Esophagus muscularis mucosa (tissue), 4 donors: ENCODE results near the gene SOCS3. TPM values are rescaled to one million over a fixed set of nuclear protein-coding genes. Genes with fewer than 3 reads are reported as not detected.

ENCODE experiments used
- DNase-seq: peaks from one replicate; pipeline ENCODE4 v3.0.0-alpha.2; 2017; ENCODE audit errors: extremely low spot score
- H3K27ac ChIP-seq, 4 donors: fragments of 200-600 bp; sonication (generic); replicated peaks in 1 of 4; 1 replicate in 3 of 4; 2 replicates in 1 of 4; pipeline ENCODE4 v1.5.1; 2016 to 2019; ENCODE audit warnings: mild to moderate bottlenecking in 1 of 4
- H3K27me3 ChIP-seq, 4 donors: fragments of 200-600 bp; sonication (generic); one replicate each; pipeline versions ENCODE4 v1.5.1 to v1.6.0; 2016 to 2019
- H3K36me3 ChIP-seq, 4 donors: fragments of 200-600 bp; sonication (generic); one replicate each; pipeline ENCODE4 v1.5.1; 2016 to 2019
- H3K4me1 ChIP-seq, 4 donors: fragments of 200-600 bp; sonication (generic); one replicate each; pipeline ENCODE4 v1.5.1; 2016 to 2019
- H3K4me3 ChIP-seq, 4 donors: fragments of 200-600 bp; sonication (generic); 1 replicate in 2 of 4; 2 replicates in 2 of 4; pipeline ENCODE4 v1.5.1; 2016 to 2019; ENCODE audit warnings: mild to moderate bottlenecking in 4 of 4, moderate library complexity in 1 of 4
- H3K9me3 ChIP-seq, 4 donors: fragments of 200-600 bp; sonication (generic); 1 replicate in 3 of 4; 2 replicates in 1 of 4; pipeline ENCODE4 v1.5.1; 2016 to 2019
- EP300 ChIP-seq: sonication (generic); formaldehyde crosslinking; IDR thresholded peaks from one replicate; pipeline ENCODE4 v1.6.1; 2017; ENCODE audit warnings: antibody characterized with exemption
- POLR2A ChIP-seq: fragments of 450-650 bp; IDR thresholded peaks from one replicate; pipeline ENCODE4 v1.6.1; 2017; ENCODE audit warnings: antibody characterized with exemption, moderate library complexity, mild to moderate bottlenecking, low read depth
- POLR2AphosphoS5 ChIP-seq, 2 donors: sonication (generic); formaldehyde crosslinking; IDR thresholded peaks; one replicate each; pipeline ENCODE4 v1.6.1; 2017; ENCODE audit warnings: antibody characterized with exemption in 2 of 2
- WGBS: methylation state at CpG from one replicate; pipeline ENCODE4 v1.1.5; 2018; 5-methylcytosine and 5-hydroxymethylcytosine counted together
- intact Hi-C: fragments of 100-400 bp; cut with DNase I; formaldehyde crosslinking; loops from one replicate; pipeline ENCODE4 v1.15.1; 2023
- total RNA-seq, 4 donors: library from RNA; depleted of rRNA; stranded (reverse); fragments of >200 nt; gene quantifications; one replicate each; pipeline versions ENCODE4 v1.1.0 to v1.2.1, GENCODE V29; 2016
- TF ChIP-seq, protein P1 (sequence below), 3 experiments: fragments of 200-600 bp in 2 of 3; fragments of 450-650 bp in 1 of 3; sonication (generic) in 2 of 3; IDR thresholded peaks; one replicate each; pipeline ENCODE4 v1.5.1; 2017 to 2019; ENCODE audit warnings: antibody characterized with exemption in 3 of 3, mild to moderate bottlenecking in 2 of 3, moderate library complexity in 1 of 3

The SOCS3 gene, protein sequence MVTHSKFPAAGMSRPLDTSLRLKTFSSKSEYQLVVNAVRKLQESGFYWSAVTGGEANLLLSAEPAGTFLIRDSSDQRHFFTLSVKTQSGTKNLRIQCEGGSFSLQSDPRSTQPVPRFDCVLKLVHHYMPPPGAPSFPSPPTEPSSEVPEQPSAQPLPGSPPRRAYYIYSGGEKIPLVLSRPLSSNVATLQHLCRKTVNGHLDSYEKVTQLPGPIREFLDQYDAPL
- 1,000 to 10,000 TPM in 1 of 4 donors, 10 to 100 TPM in 3; 12.5 to 1,139 (median 39.3) TPM for total RNA-seq

DNA sequence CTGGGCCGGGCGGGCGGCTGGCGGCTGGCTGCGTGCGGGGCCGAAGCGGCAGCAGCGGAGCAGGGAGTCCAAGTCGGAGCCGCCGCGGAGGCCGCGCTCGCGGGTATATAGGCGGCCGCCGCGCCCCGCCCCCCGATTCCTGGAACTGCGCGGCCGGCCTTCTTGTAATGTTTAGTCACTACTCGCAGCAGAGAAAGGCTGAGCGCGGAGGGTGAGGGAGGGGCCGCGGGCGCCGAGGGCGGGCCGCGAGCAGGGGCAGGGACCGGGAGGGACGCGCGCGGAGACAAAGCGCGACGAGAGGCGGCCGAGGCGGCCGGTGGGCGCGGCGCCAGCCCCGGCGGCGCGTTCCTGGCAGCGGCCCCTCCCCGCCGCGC, at the start of gene SOCS3:
Gene SOCS3, minus strand, starts transcription at position 81 of the 374 bp plus-strand sequence. CDS start 982 bp downstream, outside the sequence.
- 0% methylated on average over 8 of the region's 59 CpGs for WGBS
- Histone ChIP-seq H3K36me3 (peaks cover 0 to 39% (median 22%) of the 10 kb centered on the region in 4 donors), H3K4me3 (peak within 1 kb of the TSS; percentile 92 to 98 (median 95)), H3K9me3 (no peaks in the 10 kb centered on the region), H3K27me3 (no peaks in the 10 kb centered on the region), H3K27ac (peak within 1 kb of the TSS; percentile 95 to 99 (median 98)), H3K4me1 (peaks cover 44 to 61% (median 50%) of the 10 kb centered on the region in 4 donors)
- DNase-seq, result peak; percentile 99
- intact Hi-C loops, result loop anchor here (1.0 to 5.0 kb wide), 2 partner anchors 71 to 188 kb away; no protein-coding TSS in a partner anchor
- TF ChIP-seq POLR2AphosphoS5 (IDR thresholded peaks at IDR 0.05), result peak; percentile 89 to 96
- TF ChIP-seq, protein P1, sequence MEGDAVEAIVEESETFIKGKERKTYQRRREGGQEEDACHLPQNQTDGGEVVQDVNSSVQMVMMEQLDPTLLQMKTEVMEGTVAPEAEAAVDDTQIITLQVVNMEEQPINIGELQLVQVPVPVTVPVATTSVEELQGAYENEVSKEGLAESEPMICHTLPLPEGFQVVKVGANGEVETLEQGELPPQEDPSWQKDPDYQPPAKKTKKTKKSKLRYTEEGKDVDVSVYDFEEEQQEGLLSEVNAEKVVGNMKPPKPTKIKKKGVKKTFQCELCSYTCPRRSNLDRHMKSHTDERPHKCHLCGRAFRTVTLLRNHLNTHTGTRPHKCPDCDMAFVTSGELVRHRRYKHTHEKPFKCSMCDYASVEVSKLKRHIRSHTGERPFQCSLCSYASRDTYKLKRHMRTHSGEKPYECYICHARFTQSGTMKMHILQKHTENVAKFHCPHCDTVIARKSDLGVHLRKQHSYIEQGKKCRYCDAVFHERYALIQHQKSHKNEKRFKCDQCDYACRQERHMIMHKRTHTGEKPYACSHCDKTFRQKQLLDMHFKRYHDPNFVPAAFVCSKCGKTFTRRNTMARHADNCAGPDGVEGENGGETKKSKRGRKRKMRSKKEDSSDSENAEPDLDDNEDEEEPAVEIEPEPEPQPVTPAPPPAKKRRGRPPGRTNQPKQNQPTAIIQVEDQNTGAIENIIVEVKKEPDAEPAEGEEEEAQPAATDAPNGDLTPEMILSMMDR (IDR thresholded peaks at IDR 0.05), result no peak
- peak; percentile 83 for TF ChIP-seq EP300
- TF ChIP-seq POLR2A, result peak; percentile 82

DNA sequence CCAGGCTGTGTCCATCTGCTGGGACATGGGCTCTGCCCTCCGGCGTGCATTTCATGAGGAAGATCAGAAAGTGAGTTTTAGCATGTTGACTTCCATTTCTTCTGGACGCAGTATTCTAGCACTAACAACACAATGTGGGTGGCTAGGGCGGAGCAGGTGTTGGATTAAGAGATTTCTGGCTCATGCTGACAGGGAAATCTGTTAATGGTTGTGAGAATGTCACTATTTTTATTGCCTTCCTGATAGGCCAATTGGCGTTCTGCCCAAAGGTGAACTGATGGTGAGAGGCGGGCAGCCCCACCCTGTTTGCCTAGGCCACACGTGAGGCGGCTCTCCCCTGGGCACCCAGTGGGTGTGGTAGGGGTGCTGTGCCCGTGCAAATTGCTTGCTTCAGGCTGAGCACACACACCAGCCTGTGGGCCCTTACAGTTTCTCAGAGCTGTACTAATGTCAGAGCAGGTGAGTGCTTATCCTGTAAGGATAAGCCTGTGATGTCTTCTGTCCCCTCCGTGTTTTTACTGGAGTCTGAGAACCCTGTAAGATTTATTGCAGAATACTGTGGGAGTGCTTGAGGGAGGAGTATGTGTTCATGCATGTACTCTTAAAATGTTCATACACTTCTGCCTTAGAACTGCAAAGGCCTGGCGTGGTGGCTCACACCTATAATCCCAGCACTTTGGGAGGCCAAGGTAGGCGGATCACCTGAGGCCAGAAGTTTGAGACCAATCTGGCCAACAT, 49.5 kb upstream of the SOCS3 start:
- intact Hi-C loops, result no loop called here
- 73% methylated on average over 12 of the region's 12 CpGs for WGBS
- no peak for DNase-seq
- Histone ChIP-seq H3K36me3 (peaks cover 4 to 61% (median 39%) of the 10 kb centered on the region in 4 donors), H3K27me3 (no peaks in the 10 kb centered on the region), H3K27ac (no peak overlapping the region), H3K9me3 (no peaks in the 10 kb centered on the region), H3K4me3 (no peak overlapping the region), H3K4me1 (peaks cover 35 to 61% (median 48%) of the 10 kb centered on the region in 4 donors)
- no peak for TF ChIP-seq POLR2A
- TF ChIP-seq EP300, result no peak
- TF ChIP-seq POLR2AphosphoS5 (IDR thresholded peaks at IDR 0.05), result no peak
- TF ChIP-seq, protein P1 (IDR thresholded peaks at IDR 0.05), result no peak

DNA sequence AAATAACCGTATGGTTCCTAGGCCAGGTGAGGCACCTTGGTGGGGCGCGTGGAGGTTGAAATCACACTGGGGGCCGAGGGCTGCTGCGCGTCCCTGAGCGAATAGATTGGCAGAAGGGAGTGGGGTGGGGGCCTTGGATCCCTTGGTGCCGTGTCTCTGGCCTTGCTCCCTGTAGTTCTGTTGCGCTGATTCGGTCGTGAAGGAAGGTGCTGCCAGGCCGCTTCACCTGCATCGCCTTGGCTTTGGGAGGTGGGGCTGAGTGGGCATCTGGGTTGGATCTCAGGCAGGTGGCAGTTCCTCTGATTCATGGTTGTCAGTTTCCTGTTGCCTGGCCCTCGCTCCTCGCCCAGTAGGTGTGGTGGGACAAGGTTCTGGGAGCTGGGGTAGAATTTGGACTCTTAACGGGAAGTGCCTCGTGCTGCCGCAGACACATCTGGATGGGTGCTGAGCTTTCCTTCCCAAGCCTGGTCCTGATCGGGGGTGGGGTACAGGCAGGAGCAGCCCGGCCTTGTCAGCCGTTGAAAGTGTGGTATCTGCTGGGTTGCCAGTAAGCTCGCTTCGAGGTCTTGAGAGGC, 48.7 kb upstream of the SOCS3 start:
- no peak for DNase-seq
- H3K27me3 ChIP-seq, result no peaks in the 10 kb centered on the region
- 83% methylated on average over 18 of the region's 23 CpGs for whole genome bisulfite sequencing
- H3K36me3 ChIP-seq, result peaks cover 10 to 63% (median 46%) of the 10 kb centered on the region in 4 donors
- no peak overlapping the region for H3K4me3 ChIP-seq
- TF ChIP-seq POLR2A (no peak), POLR2AphosphoS5 (IDR thresholded peaks at IDR 0.05) (no peak), EP300 (no peak)
- TF ChIP-seq, protein P1 (IDR thresholded peaks at IDR 0.05), result no peak
- peaks cover 27 to 53% (median 40%) of the 10 kb centered on the region in 4 donors for H3K4me1 ChIP-seq
- H3K9me3 ChIP-seq, result no peaks in the 10 kb centered on the region
- no peak overlapping the region for H3K27ac ChIP-seq
- intact Hi-C loops, result no loop called here

DNA sequence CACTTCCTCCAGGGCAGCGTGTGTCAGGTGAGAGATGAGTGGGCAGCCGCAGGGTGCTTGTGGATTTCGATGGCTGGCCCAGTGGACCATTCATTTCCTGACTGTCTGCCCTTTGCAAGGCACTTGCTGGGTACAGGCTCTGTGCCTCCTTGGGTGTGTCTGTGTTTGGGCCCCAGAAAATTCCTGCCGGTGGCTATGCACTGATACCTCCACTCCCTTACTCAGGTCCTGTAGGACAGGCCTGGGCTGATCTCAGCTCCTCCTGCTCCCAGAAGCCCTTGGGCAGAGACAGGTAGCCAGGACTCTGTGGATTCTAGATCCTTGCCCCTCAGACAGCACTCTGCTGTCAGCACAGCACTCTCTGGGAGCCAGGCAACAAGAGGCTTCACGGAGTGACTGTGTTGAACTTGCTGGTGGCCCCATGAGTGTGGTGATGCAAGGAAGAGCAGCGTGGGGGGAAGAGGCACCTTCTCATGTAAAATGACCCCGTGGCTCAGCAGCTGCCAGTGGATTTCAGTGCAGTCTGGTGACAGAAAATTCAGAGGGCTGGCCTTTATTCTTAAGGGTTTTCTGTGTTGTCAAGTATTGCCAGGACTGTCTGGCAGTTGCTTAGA, 47.6 kb upstream of the SOCS3 start:
- peaks cover 16 to 42% (median 29%) of the 10 kb centered on the region in 4 donors for H3K4me1 ChIP-seq
- H3K9me3 ChIP-seq, result no peaks in the 10 kb centered on the region
- H3K4me3 ChIP-seq, result no peak overlapping the region
- H3K36me3 ChIP-seq, result peaks cover 18 to 63% (median 48%) of the 10 kb centered on the region in 4 donors
- intact Hi-C loops, result no loop called here
- no peak overlapping the region for H3K27ac ChIP-seq
- H3K27me3 ChIP-seq, result no peaks in the 10 kb centered on the region
- TF ChIP-seq EP300 (no peak), POLR2A (no peak), POLR2AphosphoS5 (IDR thresholded peaks at IDR 0.05) (no peak)
- TF ChIP-seq, protein P1 (IDR thresholded peaks at IDR 0.05), result no peak
- no peak for DNase-seq
- 92% methylated on average over 6 of the region's 7 CpGs for WGBS
